K562 (cell line): ENCODE data around the gene TMEM129. TPM values are rescaled to one million over a fixed set of nuclear protein-coding genes. Genes with fewer than 3 reads are reported as not detected.

Experiments
- EGR1 ChIP-seq: fragments of 450-650 bp; conservative IDR thresholded peaks from 2 replicates; pipeline ENCODE4 v1.6.1; 2017; ENCODE audit warnings: mild to moderate bottlenecking
- ESRRB ChIP-seq: fragments of 250-450 bp; sonication (Bioruptor Pico); IDR thresholded peaks from 2 replicates; pipeline ENCODE4 v1.5.0; 2020; ENCODE audit warnings: mild to moderate bottlenecking, moderate library complexity, borderline replicate concordance
- HDAC2 ChIP-seq: fragments of 450-650 bp; IDR thresholded peaks from 2 replicates; pipeline ENCODE4 v1.6.1; 2016; ENCODE audit warnings: mild to moderate bottlenecking
- KDM2B ChIP-seq: fragments of 250-450 bp; sonication (Bioruptor Pico); IDR thresholded peaks from 2 replicates; pipeline ENCODE4 v1.8.0; 2021; ENCODE audit warnings: mild to moderate bottlenecking, moderate library complexity
- POLR2B ChIP-seq: fragments of 450-650 bp; IDR thresholded peaks from 2 replicates; pipeline ENCODE4 v1.6.1; 2018; ENCODE audit warnings: low read depth; ENCODE audit not compliant: partially characterized antibody
- RBM25 ChIP-seq: fragments of 200-400 bp; formaldehyde crosslinking; IDR thresholded peaks from 2 replicates; pipeline ENCODE4 v1.6.1; 2018; ENCODE audit warnings: low read length, low read depth, moderate library complexity; ENCODE audit not compliant: severe bottlenecking
- SRSF1 ChIP-seq: fragments of 200-400 bp; formaldehyde crosslinking; IDR thresholded peaks from 2 replicates; pipeline ENCODE4 v1.6.1; 2017; ENCODE audit warnings: mild to moderate bottlenecking, low read depth, low read length, moderate library complexity
- TBL1XR1 ChIP-seq, 2 experiments: IDR thresholded peaks; 2 replicates each; pipeline ENCODE4 v1.6.1; 2012; ENCODE audit warnings: improper control_type of control experiment in 2 of 2, low read length in 2 of 2, mild to moderate bottlenecking in 1 of 2
- TEAD2 ChIP-seq: fragments of 450-650 bp; IDR thresholded peaks from 2 replicates; pipeline ENCODE4 v1.6.1; 2016; ENCODE audit warnings: missing genetic modification characterization, control low read depth, missing compliant biosample characterization
- THRAP3 ChIP-seq: fragments of 450-650 bp; IDR thresholded peaks from 2 replicates; pipeline ENCODE4 v1.6.1; 2016; ENCODE audit warnings: mild to moderate bottlenecking, inconsistent platforms, borderline replicate concordance
- ZNF124 ChIP-seq: sonication (generic); formaldehyde crosslinking; IDR thresholded peaks from 2 replicates; pipeline ENCODE4 v1.8.1; 2022; ENCODE audit warnings: missing genetic modification reagents
- polyA plus RNA-seq, 8 experiments: library from polyadenylated mRNA; depleted of rRNA in 4 of 8; stranded (reverse) in 5 of 8; unstranded in 3 of 8; fragments of >200 nt; fragmentation: Nextera tagmentation in 2 of 8; fragmentation: Illumina TruSeq in 1 of 8; extraction: Ambion mirVana in 2 of 8; extraction: Trizol in 1 of 8; gene quantifications; 2 replicates each; pipeline versions ENCODE4 v1.2.1 to v1.2.3, GENCODE V29; 2011 to 2014; ENCODE audit warnings: inconsistent platforms in 1 of 8, missing spikeins in 1 of 8
- total RNA-seq, 7 experiments: library from RNA; depleted of rRNA in 6 of 7; stranded (reverse); fragments of >200 nt in 6 of 7; fragmentation: Illumina TruSeq in 2 of 7; extraction: Trizol in 2 of 7; gene quantifications; 2 replicates each; pipeline versions ENCODE4 v1.2.1 to v1.2.3, GENCODE V29; 2011 to 2021; ENCODE audit warnings: low replicate concordance in 1 of 7
- TF ChIP-seq, protein P1 (sequence below), 2 experiments: fragments of 450-650 bp in 1 of 2; sonication (generic) in 1 of 2; formaldehyde crosslinking; conservative IDR thresholded peaks; 2 replicates each; pipeline versions ENCODE4 v1.4.0 to v1.8.1; 2020 to 2022; ENCODE audit warnings: mild to moderate bottlenecking in 1 of 2, missing genetic modification reagents in 1 of 2
- TF ChIP-seq, protein P2 (sequence below), 2 experiments: fragments of 450-650 bp; conservative IDR thresholded peaks; 2 replicates each; pipeline ENCODE4 v1.6.1; 2017; ENCODE audit warnings: mild to moderate bottlenecking in 2 of 2, moderate library complexity in 2 of 2
- TF ChIP-seq, protein P3 (sequence below): fragments of 450-650 bp; IDR thresholded peaks from 2 replicates; pipeline ENCODE4 v1.6.1; 2016; ENCODE audit warnings: antibody characterized with exemption
- TF ChIP-seq, protein P4 (sequence below), 2 experiments: fragments of 450-650 bp; formaldehyde crosslinking in 1 of 2; IDR thresholded peaks; 2 replicates each; pipeline versions ENCODE4 v1.4.0 to v1.6.1; 2014 to 2020; ENCODE audit warnings: mild to moderate bottlenecking in 2 of 2, borderline replicate concordance in 1 of 2, low read depth in 1 of 2

Gene TMEM129
- total and polyA plus RNA-seq, 9 of the 15 experiments (the other 6 are each of a cell fraction or from before 2014, with no cell fraction given) = 0.34 to 47.2 (median 18.8) TPM

DNA sequence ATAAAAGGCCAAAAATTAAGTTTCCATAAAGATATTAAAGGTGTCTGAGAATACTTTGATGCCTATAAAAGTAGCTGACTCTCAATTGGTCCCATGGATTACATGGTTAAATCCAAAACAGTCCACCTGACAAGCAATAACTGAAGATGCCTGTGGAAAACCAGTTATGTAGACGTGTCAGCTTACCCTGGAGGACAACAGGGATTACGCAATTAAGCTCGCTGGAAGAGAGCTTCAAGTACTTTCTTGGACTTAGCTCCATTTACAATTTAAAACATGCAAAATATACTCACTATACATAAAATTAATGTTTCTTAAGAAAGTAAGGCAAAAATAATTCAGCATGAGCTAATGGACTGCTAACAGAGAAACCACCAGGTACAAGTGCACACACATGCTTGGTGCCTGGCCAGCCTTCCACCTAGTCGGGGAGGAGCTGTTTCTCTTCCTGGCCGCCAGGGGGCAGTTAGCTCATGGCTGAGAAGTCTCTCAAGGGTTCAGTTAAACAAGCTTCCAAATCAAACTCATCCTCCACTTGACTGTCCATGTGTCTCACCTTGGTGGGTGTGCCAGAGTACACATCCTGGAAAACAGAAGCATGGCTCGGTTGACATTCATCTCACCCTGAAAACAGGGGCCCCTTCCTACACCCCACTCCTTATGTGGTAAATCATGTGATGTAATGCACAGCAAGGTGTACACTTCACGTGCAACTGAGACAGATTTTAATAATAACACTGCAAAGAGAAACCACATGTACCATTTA is 27.8 kb downstream of the TMEM129 start (continued):
- TF ChIP-seq, protein P1, sequence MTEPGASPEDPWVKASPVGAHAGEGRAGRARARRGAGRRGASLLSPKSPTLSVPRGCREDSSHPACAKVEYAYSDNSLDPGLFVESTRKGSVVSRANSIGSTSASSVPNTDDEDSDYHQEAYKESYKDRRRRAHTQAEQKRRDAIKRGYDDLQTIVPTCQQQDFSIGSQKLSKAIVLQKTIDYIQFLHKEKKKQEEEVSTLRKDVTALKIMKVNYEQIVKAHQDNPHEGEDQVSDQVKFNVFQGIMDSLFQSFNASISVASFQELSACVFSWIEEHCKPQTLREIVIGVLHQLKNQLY (CRISPR knock-in tag; conservative IDR thresholded peaks at IDR 0.05) = no peak
- TF ChIP-seq SRSF1 = no peak
- TF ChIP-seq POLR2B = peak; percentile 3
- TF ChIP-seq, protein P2, sequence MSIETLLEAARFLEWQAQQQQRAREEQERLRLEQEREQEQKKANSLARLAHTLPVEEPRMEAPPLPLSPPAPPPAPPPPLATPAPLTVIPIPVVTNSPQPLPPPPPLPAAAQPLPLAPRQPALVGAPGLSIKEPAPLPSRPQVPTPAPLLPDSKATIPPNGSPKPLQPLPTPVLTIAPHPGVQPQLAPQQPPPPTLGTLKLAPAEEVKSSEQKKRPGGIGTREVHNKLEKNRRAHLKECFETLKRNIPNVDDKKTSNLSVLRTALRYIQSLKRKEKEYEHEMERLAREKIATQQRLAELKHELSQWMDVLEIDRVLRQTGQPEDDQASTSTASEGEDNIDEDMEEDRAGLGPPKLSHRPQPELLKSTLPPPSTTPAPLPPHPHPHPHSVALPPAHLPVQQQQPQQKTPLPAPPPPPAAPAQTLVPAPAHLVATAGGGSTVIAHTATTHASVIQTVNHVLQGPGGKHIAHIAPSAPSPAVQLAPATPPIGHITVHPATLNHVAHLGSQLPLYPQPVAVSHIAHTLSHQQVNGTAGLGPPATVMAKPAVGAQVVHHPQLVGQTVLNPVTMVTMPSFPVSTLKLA (conservative IDR thresholded peaks at IDR 0.05) = peak; percentile 28 to 54; a peak in 1 of 4 replicates
- TF ChIP-seq ZNF124 (CRISPR knock-in tag) = no peak
- TF ChIP-seq, protein P3, sequence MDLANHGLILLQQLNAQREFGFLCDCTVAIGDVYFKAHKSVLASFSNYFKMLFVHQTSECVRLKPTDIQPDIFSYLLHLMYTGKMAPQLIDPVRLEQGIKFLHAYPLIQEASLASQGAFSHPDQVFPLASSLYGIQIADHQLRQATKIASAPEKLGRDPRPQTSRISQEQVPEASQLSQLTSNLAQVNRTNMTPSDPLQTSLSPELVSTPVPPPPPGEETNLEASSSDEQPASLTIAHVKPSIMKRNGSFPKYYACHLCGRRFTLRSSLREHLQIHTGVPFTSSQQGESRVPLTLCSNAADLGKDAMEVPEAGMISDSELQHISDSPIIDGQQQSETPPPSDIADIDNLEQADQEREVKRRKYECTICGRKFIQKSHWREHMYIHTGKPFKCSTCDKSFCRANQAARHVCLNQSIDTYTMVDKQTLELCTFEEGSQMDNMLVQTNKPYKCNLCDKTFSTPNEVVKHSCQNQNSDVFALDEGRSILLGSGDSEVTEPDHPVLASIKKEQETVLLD = no peak
- TF ChIP-seq RBM25 = peak; percentile 76
- no peak for TF ChIP-seq EGR1
- TF ChIP-seq TBL1XR1 (IDR thresholded peaks at IDR 0.05; ENCODE audit: low read length in 2 of 2) = no peak
- peak; percentile 32; the same call in 1 of the 2 replicates for TF ChIP-seq HDAC2
- no peak for TF ChIP-seq KDM2B (CRISPR knock-in tag)
- TF ChIP-seq TEAD2 (tag) = no peak
- TF ChIP-seq THRAP3 = 0 out of 2 replicates have a peak, but pooled peaks have one; percentile 15
- TF ChIP-seq, protein P4, sequence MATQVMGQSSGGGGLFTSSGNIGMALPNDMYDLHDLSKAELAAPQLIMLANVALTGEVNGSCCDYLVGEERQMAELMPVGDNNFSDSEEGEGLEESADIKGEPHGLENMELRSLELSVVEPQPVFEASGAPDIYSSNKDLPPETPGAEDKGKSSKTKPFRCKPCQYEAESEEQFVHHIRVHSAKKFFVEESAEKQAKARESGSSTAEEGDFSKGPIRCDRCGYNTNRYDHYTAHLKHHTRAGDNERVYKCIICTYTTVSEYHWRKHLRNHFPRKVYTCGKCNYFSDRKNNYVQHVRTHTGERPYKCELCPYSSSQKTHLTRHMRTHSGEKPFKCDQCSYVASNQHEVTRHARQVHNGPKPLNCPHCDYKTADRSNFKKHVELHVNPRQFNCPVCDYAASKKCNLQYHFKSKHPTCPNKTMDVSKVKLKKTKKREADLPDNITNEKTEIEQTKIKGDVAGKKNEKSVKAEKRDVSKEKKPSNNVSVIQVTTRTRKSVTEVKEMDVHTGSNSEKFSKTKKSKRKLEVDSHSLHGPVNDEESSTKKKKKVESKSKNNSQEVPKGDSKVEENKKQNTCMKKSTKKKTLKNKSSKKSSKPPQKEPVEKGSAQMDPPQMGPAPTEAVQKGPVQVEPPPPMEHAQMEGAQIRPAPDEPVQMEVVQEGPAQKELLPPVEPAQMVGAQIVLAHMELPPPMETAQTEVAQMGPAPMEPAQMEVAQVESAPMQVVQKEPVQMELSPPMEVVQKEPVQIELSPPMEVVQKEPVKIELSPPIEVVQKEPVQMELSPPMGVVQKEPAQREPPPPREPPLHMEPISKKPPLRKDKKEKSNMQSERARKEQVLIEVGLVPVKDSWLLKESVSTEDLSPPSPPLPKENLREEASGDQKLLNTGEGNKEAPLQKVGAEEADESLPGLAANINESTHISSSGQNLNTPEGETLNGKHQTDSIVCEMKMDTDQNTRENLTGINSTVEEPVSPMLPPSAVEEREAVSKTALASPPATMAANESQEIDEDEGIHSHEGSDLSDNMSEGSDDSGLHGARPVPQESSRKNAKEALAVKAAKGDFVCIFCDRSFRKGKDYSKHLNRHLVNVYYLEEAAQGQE (IDR thresholded peaks at IDR 0.05; ENCODE audit: borderline replicate concordance) = peak; percentile 69; the same call in 1 of the 2 replicates
- TF ChIP-seq, protein P4 (CRISPR knock-in tag; IDR thresholded peaks at IDR 0.05; ENCODE audit: low read depth) = no peak
- TF ChIP-seq ESRRB (CRISPR knock-in tag) = no peak
